Inferior parietal cortex (tissue), 1 donor: Measurements from ENCODE around the gene CAMK2D.

ENCODE experiments used
- DNase-seq: peaks from one replicate; pipeline ENCODE4 v3.0.0-alpha.2; 2016; ENCODE audit errors: extremely low spot score

CAMK2D gene

GRCh38 chr4:113637823-113638561 is 123.5 kb downstream of the CAMK2D start:
- DNase-seq: no peak

GRCh38 chr4:113637363-113637762 is 124.2 kb downstream of the CAMK2D start:
- no peak for DNase-seq

- DNase-seq: no peak
These were observed 124.7 kb downstream of the CAMK2D start for GRCh38 chr4:113636877-113637276.

GRCh38 chr4:113636438-113636818 is 125.1 kb downstream of the CAMK2D start:
- DNase-seq: no peak

GRCh38 chr4:113635739-113636437 is 125.7 kb downstream of the CAMK2D start:
- no peak for DNase-seq

- DNase-seq: no peak
These were observed 127.2 kb downstream of the CAMK2D start for GRCh38 chr4:113634081-113634969.

GRCh38 chr4:113633467-113633866 is 128.1 kb downstream of the CAMK2D start:
- no peak for DNase-seq

GRCh38 chr4:113628711-113629110 is 132.8 kb downstream of the CAMK2D start:
- DNase-seq: no peak

- DNase-seq: no peak
These were observed 134.2 kb downstream of the CAMK2D start for GRCh38 chr4:113627321-113627720.

- DNase-seq: no peak
These were observed 135.6 kb downstream of the CAMK2D start for GRCh38 chr4:113625902-113626301.

GRCh38 chr4:113623274-113623894 is 138.2 kb downstream of the CAMK2D start:
- no peak for DNase-seq

GRCh38 chr4:113621633-113622032 is 139.9 kb downstream of the CAMK2D start:
- DNase-seq: no peak

- no peak for DNase-seq
These were observed 141.5 kb downstream of the CAMK2D start for GRCh38 chr4:113620032-113620431.

- DNase-seq: no peak
These were observed 142.0 kb downstream of the CAMK2D start for GRCh38 chr4:113619526-113619925.

- no peak for DNase-seq
These were observed 143.3 kb downstream of the CAMK2D start for GRCh38 chr4:113618205-113618604.

- no peak for DNase-seq
These were observed 144.3 kb downstream of the CAMK2D start for GRCh38 chr4:113617195-113617594.

GRCh38 chr4:113616443-113616842 is 145.1 kb downstream of the CAMK2D start:
- DNase-seq: no peak

GRCh38 chr4:113614414-113614813 is 147.1 kb downstream of the CAMK2D start:
- no peak for DNase-seq

GRCh38 chr4:113613503-113613902 is 148.0 kb downstream of the CAMK2D start:
- DNase-seq: no peak

- DNase-seq: no peak
These were observed 151.0 kb downstream of the CAMK2D start for GRCh38 chr4:113610537-113610936.

GRCh38 chr4:113607998-113608397 is 153.5 kb downstream of the CAMK2D start:
- DNase-seq: no peak

- no peak for DNase-seq
These were observed 154.3 kb downstream of the CAMK2D start for GRCh38 chr4:113607147-113607720.
